Mesothelial cell of epicardium (in vitro differentiated cells): ENCODE measurements around the gene REEP6. TPM values are rescaled to one million over a fixed set of nuclear protein-coding genes. Genes with fewer than 3 reads are reported as not detected.

Source experiments
- DNase-seq, 2 experiments: peaks; one replicate each; pipeline ENCODE4 v3.0.0; 2021; ENCODE audit warnings: low spot score in 2 of 2; ENCODE audit not compliant: unreplicated experiment in 2 of 2
- H3K27ac Mint-ChIP-seq: 2 replicates; pipeline ENCODE4 v1.8.0; 2021; ENCODE audit warnings: mixed read lengths
- H3K27me3 Mint-ChIP-seq: 2 replicates; pipeline ENCODE4 v1.8.0; 2021; ENCODE audit warnings: low read depth, mixed read lengths
- H3K36me3 Mint-ChIP-seq: 2 replicates; pipeline ENCODE4 v1.8.0; 2021; ENCODE audit warnings: mixed read lengths
- H3K4me1 Mint-ChIP-seq: 2 replicates; pipeline ENCODE4 v1.8.0; 2021; ENCODE audit warnings: mixed read lengths
- H3K4me3 Mint-ChIP-seq: 2 replicates; pipeline ENCODE4 v1.8.0; 2021; ENCODE audit warnings: mild to moderate bottlenecking, moderate library complexity, mixed read lengths
- H3K9me3 Mint-ChIP-seq: 2 replicates; pipeline ENCODE4 v1.8.0; 2021; ENCODE audit warnings: mixed read lengths
- total RNA-seq: library from RNA; stranded (reverse); gene quantifications from 3 replicates; pipeline ENCODE4 v1.2.1, GENCODE V29; 2021
- TF ChIP-seq, protein P1 (sequence below): fragments of 200-600 bp; sonication (generic); IDR thresholded peaks from one replicate; pipeline ENCODE4 v1.5.0; 2021; ENCODE audit warnings: antibody characterized with exemption; ENCODE audit not compliant: unreplicated experiment

REEP6 gene
- total RNA-seq, 1 donor from 2014 or later, result 3.8 TPM

DNA sequence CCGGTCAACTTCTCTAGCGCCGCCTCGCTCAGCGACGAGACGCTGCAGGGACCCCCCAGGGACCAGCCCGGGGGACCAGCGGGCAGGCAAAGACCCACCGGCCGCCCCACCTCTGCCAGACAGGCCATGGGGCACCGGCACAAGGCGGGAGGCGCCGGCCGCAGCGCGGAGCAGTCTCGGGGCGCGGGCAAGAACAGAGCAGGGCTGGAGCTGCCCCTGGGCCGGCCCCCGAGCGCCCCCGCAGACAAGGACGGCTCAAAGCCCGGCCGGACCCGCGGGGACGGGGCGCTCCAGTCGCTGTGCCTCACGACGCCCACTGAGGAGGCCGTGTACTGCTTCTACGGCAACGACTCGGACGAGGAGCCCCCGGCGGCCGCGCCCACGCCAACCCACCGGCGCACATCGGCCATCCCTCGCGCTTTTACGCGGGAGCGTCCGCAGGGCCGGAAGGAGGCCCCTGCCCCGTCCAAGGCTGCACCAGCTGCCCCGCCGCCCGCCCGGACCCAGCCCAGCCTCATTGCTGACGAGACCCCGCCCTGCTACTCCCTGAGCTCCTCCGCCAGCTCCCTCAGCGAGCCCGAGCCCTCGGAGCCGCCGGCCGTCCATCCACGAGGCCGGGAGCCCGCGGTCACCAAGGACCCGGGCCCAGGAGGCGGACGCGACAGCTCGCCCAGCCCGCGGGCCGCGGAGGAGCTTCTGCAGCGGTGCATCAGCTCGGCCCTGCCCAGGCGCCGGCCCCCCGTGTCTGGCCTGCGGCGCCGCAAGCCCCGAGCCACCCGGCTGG lies 23.3 kb upstream of the REEP6 start:
- Mint-ChIP-seq H3K4me3 (no peak overlapping the region), H3K9me3 (no peaks in the 10 kb centered on the region), H3K4me1 (peaks cover 7% of the 10 kb centered on the region), H3K36me3 (no peaks in the 10 kb centered on the region), H3K27ac (no peak overlapping the region), H3K27me3 (peaks cover 58% of the 10 kb centered on the region)
- TF ChIP-seq, protein P1, sequence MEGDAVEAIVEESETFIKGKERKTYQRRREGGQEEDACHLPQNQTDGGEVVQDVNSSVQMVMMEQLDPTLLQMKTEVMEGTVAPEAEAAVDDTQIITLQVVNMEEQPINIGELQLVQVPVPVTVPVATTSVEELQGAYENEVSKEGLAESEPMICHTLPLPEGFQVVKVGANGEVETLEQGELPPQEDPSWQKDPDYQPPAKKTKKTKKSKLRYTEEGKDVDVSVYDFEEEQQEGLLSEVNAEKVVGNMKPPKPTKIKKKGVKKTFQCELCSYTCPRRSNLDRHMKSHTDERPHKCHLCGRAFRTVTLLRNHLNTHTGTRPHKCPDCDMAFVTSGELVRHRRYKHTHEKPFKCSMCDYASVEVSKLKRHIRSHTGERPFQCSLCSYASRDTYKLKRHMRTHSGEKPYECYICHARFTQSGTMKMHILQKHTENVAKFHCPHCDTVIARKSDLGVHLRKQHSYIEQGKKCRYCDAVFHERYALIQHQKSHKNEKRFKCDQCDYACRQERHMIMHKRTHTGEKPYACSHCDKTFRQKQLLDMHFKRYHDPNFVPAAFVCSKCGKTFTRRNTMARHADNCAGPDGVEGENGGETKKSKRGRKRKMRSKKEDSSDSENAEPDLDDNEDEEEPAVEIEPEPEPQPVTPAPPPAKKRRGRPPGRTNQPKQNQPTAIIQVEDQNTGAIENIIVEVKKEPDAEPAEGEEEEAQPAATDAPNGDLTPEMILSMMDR, result no peak
- DNase-seq, result no peak

DNA sequence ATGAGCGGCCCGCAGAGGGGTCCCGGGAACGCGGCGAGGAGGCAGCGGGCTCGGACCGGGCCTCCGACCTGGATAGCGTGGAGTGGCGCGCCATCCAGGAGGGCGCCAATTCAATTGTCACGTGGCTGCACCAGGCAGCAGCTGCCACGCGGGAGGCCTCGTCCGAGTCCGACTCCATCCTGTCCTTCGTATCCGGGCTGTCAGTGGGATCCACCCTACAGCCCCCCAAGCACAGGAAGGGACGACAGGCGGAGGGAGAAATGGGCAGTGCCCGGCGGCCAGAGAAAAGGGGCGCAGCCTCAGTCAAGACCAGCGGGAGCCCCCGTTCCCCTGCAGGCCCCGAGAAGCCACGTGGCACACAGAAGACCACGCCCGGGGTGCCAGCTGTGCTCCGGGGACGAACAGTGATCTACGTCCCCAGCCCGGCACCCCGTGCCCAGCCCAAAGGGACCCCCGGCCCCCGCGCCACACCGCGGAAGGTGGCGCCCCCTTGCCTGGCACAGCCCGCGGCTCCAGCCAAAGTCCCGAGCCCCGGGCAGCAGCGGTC lies 22.6 kb upstream of the REEP6 start:
- H3K9me3 Mint-ChIP-seq, result no peaks in the 10 kb centered on the region
- H3K27ac Mint-ChIP-seq, result no peak overlapping the region
- H3K36me3 Mint-ChIP-seq, result no peaks in the 10 kb centered on the region
- peaks cover 7% of the 10 kb centered on the region for H3K4me1 Mint-ChIP-seq
- peaks cover 62% of the 10 kb centered on the region for H3K27me3 Mint-ChIP-seq
- DNase-seq, result no peak
- H3K4me3 Mint-ChIP-seq, result no peak overlapping the region
- TF ChIP-seq, protein P1, result no peak

DNA sequence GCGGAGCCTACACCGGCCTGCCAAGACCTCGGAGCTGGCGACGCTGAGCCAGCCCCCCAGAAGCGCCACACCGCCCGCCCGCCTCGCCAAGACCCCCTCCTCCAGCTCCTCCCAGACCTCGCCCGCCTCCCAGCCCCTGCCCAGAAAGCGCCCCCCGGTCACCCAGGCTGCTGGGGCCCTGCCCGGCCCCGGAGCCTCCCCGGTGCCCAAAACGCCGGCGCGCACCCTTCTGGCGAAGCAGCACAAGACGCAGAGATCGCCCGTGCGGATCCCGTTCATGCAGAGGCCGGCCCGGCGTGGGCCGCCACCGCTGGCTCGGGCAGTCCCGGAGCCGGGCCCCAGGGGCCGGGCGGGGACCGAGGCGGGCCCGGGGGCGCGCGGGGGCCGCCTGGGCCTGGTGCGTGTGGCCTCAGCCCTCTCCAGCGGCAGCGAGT lies 22.1 kb upstream of the REEP6 start:
- Mint-ChIP-seq H3K9me3 (no peaks in the 10 kb centered on the region), H3K27ac (no peak overlapping the region), H3K27me3 (peaks cover 61% of the 10 kb centered on the region), H3K4me1 (peaks cover 7% of the 10 kb centered on the region), H3K4me3 (no peak overlapping the region), H3K36me3 (no peaks in the 10 kb centered on the region)
- TF ChIP-seq, protein P1, result no peak
- DNase-seq, result no peak

DNA sequence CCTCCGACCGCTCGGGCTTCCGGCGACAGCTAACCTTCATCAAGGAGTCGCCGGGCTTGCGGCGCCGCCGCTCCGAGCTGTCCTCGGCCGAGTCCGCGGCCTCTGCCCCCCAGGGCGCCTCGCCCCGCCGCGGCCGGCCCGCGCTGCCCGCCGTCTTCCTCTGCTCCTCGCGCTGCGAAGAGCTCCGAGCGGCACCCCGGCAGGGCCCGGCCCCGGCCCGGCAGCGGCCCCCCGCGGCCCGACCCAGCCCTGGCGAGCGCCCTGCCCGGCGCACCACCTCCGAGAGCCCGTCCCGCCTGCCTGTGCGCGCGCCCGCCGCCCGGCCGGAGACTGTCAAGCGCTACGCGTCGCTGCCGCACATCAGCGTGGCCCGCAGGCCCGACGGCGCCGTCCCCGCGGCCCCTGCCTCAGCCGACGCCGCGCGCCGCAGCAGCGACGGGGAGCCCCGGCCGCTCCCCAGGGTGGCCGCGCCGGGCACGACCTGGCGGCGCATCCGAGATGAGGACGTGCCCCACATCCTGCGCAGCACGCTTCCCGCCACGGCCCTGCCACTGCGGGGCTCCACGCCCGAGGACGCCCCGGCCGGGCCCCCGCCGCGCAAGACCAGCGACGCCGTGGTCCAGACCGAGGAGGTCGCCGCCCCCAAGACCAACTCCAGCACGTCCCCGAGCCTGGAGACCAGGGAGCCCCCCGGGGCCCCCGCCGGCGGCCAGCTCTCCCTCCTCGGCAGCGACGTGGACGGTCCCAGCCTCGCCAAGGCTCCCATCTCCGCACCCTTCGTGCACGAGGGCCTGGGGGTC lies 21.5 kb upstream of the REEP6 start:
- Mint-ChIP-seq H3K4me1 (peaks cover 7% of the 10 kb centered on the region), H3K27me3 (peaks cover 60% of the 10 kb centered on the region), H3K9me3 (no peaks in the 10 kb centered on the region), H3K4me3 (no peak overlapping the region), H3K27ac (no peak overlapping the region), H3K36me3 (no peaks in the 10 kb centered on the region)
- DNase-seq, result no peak
- TF ChIP-seq, protein P1, result no peak

DNA sequence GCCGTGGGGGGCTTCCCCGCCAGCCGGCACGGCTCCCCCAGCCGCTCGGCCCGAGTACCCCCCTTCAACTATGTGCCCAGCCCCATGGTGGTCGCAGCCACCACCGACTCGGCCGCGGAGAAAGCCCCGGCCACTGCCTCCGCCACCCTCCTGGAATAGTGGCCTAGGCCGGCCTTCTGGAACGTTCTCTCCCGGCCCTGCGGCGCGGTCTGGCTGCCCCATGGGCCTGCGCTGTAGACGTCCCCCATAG lies 21.0 kb upstream of the REEP6 start:
- H3K9me3 Mint-ChIP-seq, result no peaks in the 10 kb centered on the region

More for the DNA sequence above, 21.0 kb upstream of the REEP6 start:
- Mint-ChIP-seq H3K4me1 (peaks cover 7% of the 10 kb centered on the region), H3K27ac (no peak overlapping the region), H3K4me3 (peak overlapping the region; percentile 57), H3K36me3 (no peaks in the 10 kb centered on the region), H3K27me3 (peaks cover 55% of the 10 kb centered on the region)
- no peak for DNase-seq
- TF ChIP-seq, protein P1, result no peak
